Measurements from ENCODE around the gene TMEM98.
"Not testable (repeated sequence)": the region's sequence is repeated elsewhere in the genome, so short reads cannot be mapped to it uniquely, and the experiment has no call there.

The TMEM98 gene

GRCh38 chr17:32980230-32980629, 52.3 kb downstream of the TMEM98 start:
- no peak for DNase-seq (ENCODE audit: low read depth)
- H3K4me3 ChIP-seq (ENCODE audit: low read depth, low read length) = no peak overlapping the region
- no peak for TF ChIP-seq CTCF (IDR thresholded peaks at IDR 0.05; ENCODE audit: control insufficient read depth, extremely low read depth, insufficient read depth)

GRCh38 chr17:32981611-32982010, 53.7 kb downstream of the TMEM98 start:
- H3K4me3 ChIP-seq (ENCODE audit: low read depth, low read length); DNase-seq (ENCODE audit: low read depth): not testable (repeated sequence)

GRCh38 chr17:32985050-32985756, 57.2 kb downstream of the TMEM98 start:
- no peak for TF ChIP-seq CTCF (IDR thresholded peaks at IDR 0.05; ENCODE audit: control insufficient read depth, extremely low read depth, insufficient read depth)
- H3K4me3 ChIP-seq (ENCODE audit: low read depth, low read length) = no peak overlapping the region
- DNase-seq (ENCODE audit: low read depth) = no peak

- DNase-seq (ENCODE audit: low read depth); H3K4me3 ChIP-seq (ENCODE audit: low read depth, low read length): not testable (repeated sequence)
These were observed 59.5 kb downstream of the TMEM98 start for GRCh38 chr17:32987453-32987805.

- not testable (repeated sequence) for DNase-seq (ENCODE audit: low read depth); H3K4me3 ChIP-seq (ENCODE audit: low read depth, low read length)
These were observed 59.9 kb downstream of the TMEM98 start for GRCh38 chr17:32987868-32988267.

- TF ChIP-seq CTCF (IDR thresholded peaks at IDR 0.05; ENCODE audit: control insufficient read depth, extremely low read depth, insufficient read depth) = no peak
- no peak overlapping the region for H3K4me3 ChIP-seq (ENCODE audit: low read depth, low read length)
- no peak for DNase-seq (ENCODE audit: low read depth)
These were observed 60.6 kb downstream of the TMEM98 start for GRCh38 chr17:32988481-32989101.

- no peak for DNase-seq (ENCODE audit: low read depth)
- H3K4me3 ChIP-seq (ENCODE audit: low read depth, low read length) = no peak overlapping the region
- TF ChIP-seq CTCF (IDR thresholded peaks at IDR 0.05; ENCODE audit: control insufficient read depth, extremely low read depth, insufficient read depth) = no peak
These were observed 64.5 kb downstream of the TMEM98 start for GRCh38 chr17:32992321-32993033.

- no peak overlapping the region for H3K4me3 ChIP-seq (ENCODE audit: low read depth, low read length)
- DNase-seq (ENCODE audit: low read depth) = no peak
- TF ChIP-seq CTCF (IDR thresholded peaks at IDR 0.05; ENCODE audit: control insufficient read depth, extremely low read depth, insufficient read depth) = no peak
These were observed 66.0 kb downstream of the TMEM98 start for GRCh38 chr17:32993977-32994376.
